SK-N-SH treated with all-trans-retinoic acid at 6 μM for 48 hours (cell line): Measurements from ENCODE around the gene HERC4.

Experiments used
- ATAC-seq: fragments of 200-7000 bp; cut with Tn5 transposase; 3 replicates; pipeline ENCODE4 v1.9.1; 2020; ENCODE audit warnings: mild to moderate bottlenecking, moderate library complexity
- ARNTL ChIP-seq: fragments of 450-650 bp; formaldehyde crosslinking; IDR thresholded peaks from 2 replicates; pipeline ENCODE4 v1.5.0; 2020; ENCODE audit warnings: low read depth, mild to moderate bottlenecking, moderate library complexity, borderline replicate concordance
- CSDC2 ChIP-seq: fragments of 250-450 bp; sonication (Bioruptor Pico); IDR thresholded peaks from 2 replicates; pipeline ENCODE4 v1.5.0; 2020; ENCODE audit warnings: mild to moderate bottlenecking, moderate library complexity
- CSRNP3 ChIP-seq: fragments of 250-450 bp; sonication (Bioruptor Pico); IDR thresholded peaks from 2 replicates; pipeline ENCODE4 v1.5.1; 2021; ENCODE audit warnings: mild to moderate bottlenecking, moderate library complexity
- ESRRG ChIP-seq: fragments of 250-450 bp; sonication (Bioruptor Pico); IDR thresholded peaks from 2 replicates; pipeline ENCODE4 v1.6.1; 2021; ENCODE audit warnings: mild to moderate bottlenecking
- ISL1 ChIP-seq: fragments of 250-450 bp; sonication (Bioruptor Pico); IDR thresholded peaks from 2 replicates; pipeline ENCODE4 v2.1.2; 2022; ENCODE audit warnings: mild to moderate bottlenecking, moderate library complexity
- POU6F1 ChIP-seq: fragments of 250-450 bp; sonication (Bioruptor Pico); IDR thresholded peaks from 2 replicates; pipeline ENCODE4 v1.8.0; 2021; ENCODE audit warnings: low read depth, mild to moderate bottlenecking, moderate library complexity, borderline replicate concordance
- PPARA ChIP-seq: fragments of 250-450 bp; sonication (Bioruptor Pico); IDR thresholded peaks from 2 replicates; pipeline ENCODE4 v1.5.0; 2020; ENCODE audit warnings: mild to moderate bottlenecking, borderline replicate concordance
- RARB ChIP-seq: fragments of 250-450 bp; sonication (Bioruptor Pico); IDR thresholded peaks from 2 replicates; pipeline ENCODE4 v1.8.0; 2021; ENCODE audit warnings: mild to moderate bottlenecking, moderate library complexity
- SNAI2 ChIP-seq: fragments of 250-450 bp; sonication (Bioruptor Pico); IDR thresholded peaks from 2 replicates; pipeline ENCODE4 v1.5.0; 2020; ENCODE audit warnings: mild to moderate bottlenecking, moderate library complexity
- TCF4 ChIP-seq: fragments of 250-450 bp; sonication (Bioruptor Pico); IDR thresholded peaks from 2 replicates; pipeline ENCODE4 v1.8.0; 2021; ENCODE audit warnings: mild to moderate bottlenecking, moderate library complexity, borderline replicate concordance
- TOX ChIP-seq: fragments of 250-450 bp; sonication (Bioruptor Pico); IDR thresholded peaks from 2 replicates; pipeline ENCODE4 v1.8.0; 2021; ENCODE audit warnings: mild to moderate bottlenecking, moderate library complexity, borderline replicate concordance
- ZC3H10 ChIP-seq: fragments of 250-450 bp; sonication (Bioruptor Pico); IDR thresholded peaks from 2 replicates; pipeline ENCODE4 v1.5.1; 2021; ENCODE audit warnings: mild to moderate bottlenecking, moderate library complexity
- ZFP30 ChIP-seq: fragments of 450-650 bp; formaldehyde crosslinking; IDR thresholded peaks from 2 replicates; pipeline ENCODE4 v1.5.0; 2022; ENCODE audit warnings: mild to moderate bottlenecking, moderate library complexity
- ZNF565 ChIP-seq: fragments of 450-650 bp; formaldehyde crosslinking; conservative IDR thresholded peaks from 2 replicates; pipeline ENCODE4 v1.5.0; 2020; ENCODE audit warnings: low read depth, mild to moderate bottlenecking, moderate library complexity
- ZNF70 ChIP-seq: fragments of 450-650 bp; formaldehyde crosslinking; IDR thresholded peaks from 2 replicates; pipeline ENCODE4 v1.5.0; 2020; ENCODE audit warnings: mild to moderate bottlenecking, moderate library complexity
- ZNF8 ChIP-seq: fragments of 450-650 bp; formaldehyde crosslinking; IDR thresholded peaks from 2 replicates; pipeline ENCODE4 v1.5.0; 2020; ENCODE audit warnings: mild to moderate bottlenecking, moderate library complexity
- TF ChIP-seq, protein P1 (sequence below): fragments of 250-450 bp; sonication (Bioruptor Pico); IDR thresholded peaks from 2 replicates; pipeline ENCODE4 v1.8.0; 2020; ENCODE audit warnings: mild to moderate bottlenecking, moderate library complexity, borderline replicate concordance
- TF ChIP-seq, protein P2 (sequence below): fragments of 250-450 bp; sonication (Bioruptor Pico); IDR thresholded peaks from 2 replicates; pipeline ENCODE4 v1.5.0; 2020; ENCODE audit warnings: mild to moderate bottlenecking, moderate library complexity
- TF ChIP-seq, protein P3 (sequence below): fragments of 250-450 bp; sonication (Bioruptor Pico); IDR thresholded peaks from 2 replicates; pipeline ENCODE4 v1.5.1; 2020; ENCODE audit warnings: low read depth, mild to moderate bottlenecking, moderate library complexity

HERC4 gene

GRCh38 chr10:67959839-67960476 lies 115.1 kb downstream of the HERC4 start:
- TF ChIP-seq ZNF565 (CRISPR knock-in tag) (no peak), ZNF8 (CRISPR knock-in tag) (no peak), CSRNP3 (CRISPR knock-in tag) (no peak), POU6F1 (CRISPR knock-in tag) (no peak), ZFP30 (no peak), RARB (CRISPR knock-in tag) (no peak)
- TF ChIP-seq, protein P1, sequence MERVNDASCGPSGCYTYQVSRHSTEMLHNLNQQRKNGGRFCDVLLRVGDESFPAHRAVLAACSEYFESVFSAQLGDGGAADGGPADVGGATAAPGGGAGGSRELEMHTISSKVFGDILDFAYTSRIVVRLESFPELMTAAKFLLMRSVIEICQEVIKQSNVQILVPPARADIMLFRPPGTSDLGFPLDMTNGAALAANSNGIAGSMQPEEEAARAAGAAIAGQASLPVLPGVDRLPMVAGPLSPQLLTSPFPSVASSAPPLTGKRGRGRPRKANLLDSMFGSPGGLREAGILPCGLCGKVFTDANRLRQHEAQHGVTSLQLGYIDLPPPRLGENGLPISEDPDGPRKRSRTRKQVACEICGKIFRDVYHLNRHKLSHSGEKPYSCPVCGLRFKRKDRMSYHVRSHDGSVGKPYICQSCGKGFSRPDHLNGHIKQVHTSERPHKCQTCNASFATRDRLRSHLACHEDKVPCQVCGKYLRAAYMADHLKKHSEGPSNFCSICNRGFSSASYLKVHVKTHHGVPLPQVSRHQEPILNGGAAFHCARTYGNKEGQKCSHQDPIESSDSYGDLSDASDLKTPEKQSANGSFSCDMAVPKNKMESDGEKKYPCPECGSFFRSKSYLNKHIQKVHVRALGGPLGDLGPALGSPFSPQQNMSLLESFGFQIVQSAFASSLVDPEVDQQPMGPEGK (CRISPR knock-in tag) = no peak
- TF ChIP-seq, protein P2, sequence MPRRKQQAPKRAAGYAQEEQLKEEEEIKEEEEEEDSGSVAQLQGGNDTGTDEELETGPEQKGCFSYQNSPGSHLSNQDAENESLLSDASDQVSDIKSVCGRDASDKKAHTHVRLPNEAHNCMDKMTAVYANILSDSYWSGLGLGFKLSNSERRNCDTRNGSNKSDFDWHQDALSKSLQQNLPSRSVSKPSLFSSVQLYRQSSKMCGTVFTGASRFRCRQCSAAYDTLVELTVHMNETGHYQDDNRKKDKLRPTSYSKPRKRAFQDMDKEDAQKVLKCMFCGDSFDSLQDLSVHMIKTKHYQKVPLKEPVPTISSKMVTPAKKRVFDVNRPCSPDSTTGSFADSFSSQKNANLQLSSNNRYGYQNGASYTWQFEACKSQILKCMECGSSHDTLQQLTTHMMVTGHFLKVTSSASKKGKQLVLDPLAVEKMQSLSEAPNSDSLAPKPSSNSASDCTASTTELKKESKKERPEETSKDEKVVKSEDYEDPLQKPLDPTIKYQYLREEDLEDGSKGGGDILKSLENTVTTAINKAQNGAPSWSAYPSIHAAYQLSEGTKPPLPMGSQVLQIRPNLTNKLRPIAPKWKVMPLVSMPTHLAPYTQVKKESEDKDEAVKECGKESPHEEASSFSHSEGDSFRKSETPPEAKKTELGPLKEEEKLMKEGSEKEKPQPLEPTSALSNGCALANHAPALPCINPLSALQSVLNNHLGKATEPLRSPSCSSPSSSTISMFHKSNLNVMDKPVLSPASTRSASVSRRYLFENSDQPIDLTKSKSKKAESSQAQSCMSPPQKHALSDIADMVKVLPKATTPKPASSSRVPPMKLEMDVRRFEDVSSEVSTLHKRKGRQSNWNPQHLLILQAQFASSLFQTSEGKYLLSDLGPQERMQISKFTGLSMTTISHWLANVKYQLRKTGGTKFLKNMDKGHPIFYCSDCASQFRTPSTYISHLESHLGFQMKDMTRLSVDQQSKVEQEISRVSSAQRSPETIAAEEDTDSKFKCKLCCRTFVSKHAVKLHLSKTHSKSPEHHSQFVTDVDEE = no peak
- ATAC-seq = no peak; the same call in 2 of the 3 replicates

- TF ChIP-seq RARB (CRISPR knock-in tag) (no peak), PPARA (CRISPR knock-in tag) (no peak), ZFP30 (no peak), TCF4 (CRISPR knock-in tag) (no peak)
- no peak for ATAC-seq
These were observed 119.5 kb downstream of the HERC4 start for GRCh38 chr10:67955614-67956013.

GRCh38 chr10:67943917-67944316 lies 131.2 kb downstream of the HERC4 start:
- ATAC-seq = no peak
- TF ChIP-seq ZNF565 (CRISPR knock-in tag) (no peak), ISL1 (no peak), CSDC2 (CRISPR knock-in tag) (no peak), ARNTL (CRISPR knock-in tag) (no peak), ESRRG (CRISPR knock-in tag) (no peak), TCF4 (CRISPR knock-in tag) (no peak), TOX (CRISPR knock-in tag) (no peak), PPARA (CRISPR knock-in tag) (no peak), ZFP30 (no peak), SNAI2 (CRISPR knock-in tag) (no peak), ZNF70 (CRISPR knock-in tag) (no peak), ZC3H10 (CRISPR knock-in tag) (no peak), POU6F1 (CRISPR knock-in tag) (no peak)
- TF ChIP-seq, protein P2 = no peak
- TF ChIP-seq, protein P1 (CRISPR knock-in tag) = no peak
- TF ChIP-seq, protein P3, sequence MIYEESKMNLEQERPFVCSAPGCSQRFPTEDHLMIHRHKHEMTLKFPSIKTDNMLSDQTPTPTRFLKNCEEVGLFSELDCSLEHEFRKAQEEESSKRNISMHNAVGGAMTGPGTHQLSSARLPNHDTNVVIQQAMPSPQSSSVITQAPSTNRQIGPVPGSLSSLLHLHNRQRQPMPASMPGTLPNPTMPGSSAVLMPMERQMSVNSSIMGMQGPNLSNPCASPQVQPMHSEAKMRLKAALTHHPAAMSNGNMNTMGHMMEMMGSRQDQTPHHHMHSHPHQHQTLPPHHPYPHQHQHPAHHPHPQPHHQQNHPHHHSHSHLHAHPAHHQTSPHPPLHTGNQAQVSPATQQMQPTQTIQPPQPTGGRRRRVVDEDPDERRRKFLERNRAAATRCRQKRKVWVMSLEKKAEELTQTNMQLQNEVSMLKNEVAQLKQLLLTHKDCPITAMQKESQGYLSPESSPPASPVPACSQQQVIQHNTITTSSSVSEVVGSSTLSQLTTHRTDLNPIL = no peak
